Common myeloid progenitor, CD34-positive (primary cell): Measurements from ENCODE around the gene PLK5.
A peak's percentile ranks its signal among the peaks of the same experiment; 100 is the strongest.
"Not testable (repeated sequence)": the region's sequence is repeated elsewhere in the genome, so short reads cannot be mapped to it uniquely, and the experiment has no call there.

Experiments
- CTCF ChIA-PET: fragments of 350-600 bp; sonication (Branson Sonifier 250); formaldehyde crosslinking; loops from one replicate; lab custom pipeline; 2021; ENCODE audit warnings: antibody characterized with exemption; lab: Charles Lee
- POLR2A ChIA-PET: fragments of 350-600 bp; sonication (Branson Sonifier 250); formaldehyde crosslinking; loops from one replicate; lab custom pipeline; 2021; ENCODE audit warnings: antibody characterized with exemption; lab: Charles Lee
- DNase-seq, 3 donors: peaks; one replicate each; pipeline versions ENCODE4 v3.0.0 to v3.0.0-alpha.2; 2013
- H3K27ac ChIP-seq, 2 experiments: 1 replicate in 1 of 2; 2 replicates in 1 of 2; pipeline ENCODE4 v1.7.0; 2013; ENCODE audit warnings: inconsistent platforms in 2 of 2, low read length in 2 of 2, mild to moderate bottlenecking in 2 of 2, low read depth in 1 of 2, moderate library complexity in 1 of 2; ENCODE audit not compliant: severe bottlenecking in 2 of 2, insufficient read depth in 1 of 2, poor library complexity in 1 of 2
- H3K27me3 ChIP-seq, 5 experiments: replicated peaks in 2 of 5; 1 replicate in 3 of 5; 2 replicates in 2 of 5; pipeline versions ENCODE4 v1.6.1 to v1.7.0; 2013; ENCODE audit warnings: low read length in 4 of 5, mild to moderate bottlenecking in 2 of 5, moderate library complexity in 2 of 5, inconsistent platforms in 1 of 5; ENCODE audit not compliant: insufficient read depth in 5 of 5, control insufficient read depth in 4 of 5
- H3K36me3 ChIP-seq, 4 experiments: 1 replicate in 2 of 4; 2 replicates in 2 of 4; pipeline versions ENCODE4 v1.6.1 to v1.7.0; 2013; ENCODE audit warnings: low read length in 3 of 4, control low read depth in 1 of 4, mild to moderate bottlenecking in 1 of 4; ENCODE audit not compliant: control insufficient read depth in 4 of 4, insufficient read depth in 4 of 4
- H3K4me1 ChIP-seq, 4 experiments: 1 replicate in 3 of 4; 2 replicates in 1 of 4; pipeline versions ENCODE4 v1.6.1 to v1.7.1; 2013; ENCODE audit warnings: low read length in 3 of 4, mild to moderate bottlenecking in 3 of 4, control low read depth in 1 of 4, inconsistent platforms in 1 of 4, moderate library complexity in 1 of 4; ENCODE audit not compliant: control insufficient read depth in 4 of 4, insufficient read depth in 4 of 4; ENCODE audit errors: control extremely low read depth in 1 of 4
- H3K4me3 ChIP-seq, 7 experiments: 1 replicate in 4 of 7; 2 replicates in 3 of 7; pipeline versions ENCODE4 v1.5.1 to v1.7.0; 2013; ENCODE audit warnings: mild to moderate bottlenecking in 7 of 7, low read length in 6 of 7, moderate library complexity in 6 of 7, inconsistent platforms in 2 of 7, low read depth in 2 of 7, control low read depth in 1 of 7; ENCODE audit not compliant: insufficient read depth in 4 of 7, control insufficient read depth in 1 of 7; ENCODE audit errors: extremely low read depth in 1 of 7
- H3K9me3 ChIP-seq, 5 experiments: 1 replicate in 4 of 5; 2 replicates in 1 of 5; pipeline versions ENCODE4 v1.6.1 to v1.7.1; 2013; ENCODE audit warnings: low read length in 4 of 5, mild to moderate bottlenecking in 2 of 5, inconsistent platforms in 1 of 5, low read depth in 1 of 5, moderate library complexity in 1 of 5; ENCODE audit not compliant: control insufficient read depth in 4 of 5, insufficient read depth in 2 of 5; ENCODE audit errors: control extremely low read depth in 1 of 5
- WGBS: methylation state at CpG from one replicate; pipeline ENCODE4 v1.1.5; 2013; ENCODE audit not compliant: insufficient coverage; 5-methylcytosine and 5-hydroxymethylcytosine counted together

The PLK5 gene

DNA sequence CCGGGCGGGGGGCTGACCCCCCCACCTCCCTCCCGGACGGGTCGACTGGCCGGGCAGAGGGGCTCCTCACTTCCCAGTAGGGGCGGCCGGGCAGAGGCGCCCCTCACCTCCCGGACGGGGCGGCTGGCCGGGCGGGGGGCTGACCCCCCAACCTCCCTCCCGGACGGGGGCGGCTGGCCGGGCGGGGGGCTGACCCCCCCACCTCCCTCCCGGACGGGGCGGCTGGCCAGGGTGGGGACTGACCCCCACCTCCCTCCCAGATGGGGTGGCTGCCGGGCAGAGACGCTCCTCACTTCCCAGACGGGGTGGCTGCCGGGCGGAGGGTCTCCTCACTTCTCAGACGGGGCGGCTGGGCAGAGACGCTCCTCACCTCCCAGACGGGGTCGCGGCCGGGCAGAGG lies 24.6 kb upstream of the PLK5 start:
- Histone ChIP-seq H3K27me3 (peaks cover 0 to 22% (median 7%) of the 10 kb centered on the region in 5 experiments), H3K4me1 (peaks cover 0 to 11% (median 7%) of the 10 kb centered on the region in 4 experiments)
- POLR2A ChIA-PET, CTCF ChIA-PET, H3K27ac ChIP-seq, H3K4me3 ChIP-seq, H3K9me3 ChIP-seq, H3K36me3 ChIP-seq, DNase-seq: not testable (repeated sequence)
- WGBS = 90% methylated on average over 4 of the region's 34 CpGs

DNA sequence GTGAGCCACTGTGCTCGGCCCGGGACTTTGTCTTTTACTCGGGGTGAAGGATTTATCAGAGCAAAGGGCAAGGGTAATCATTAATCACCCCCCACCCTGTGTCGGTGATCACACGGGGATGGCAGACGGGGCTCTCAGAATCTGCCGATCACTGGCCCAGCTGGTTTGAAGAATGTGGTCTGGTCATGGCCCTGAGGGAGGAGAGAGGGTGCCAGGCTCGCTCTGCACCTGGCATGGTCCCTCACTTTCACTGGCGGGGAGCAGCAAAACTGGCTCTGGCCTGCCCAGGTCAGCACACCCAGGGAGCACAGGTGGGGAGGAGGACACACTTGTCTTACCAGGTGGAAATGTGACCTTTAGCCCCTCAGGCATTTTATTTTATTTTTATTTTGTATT lies 22.7 kb upstream of the PLK5 start:
- peaks cover 0 to 38% (median 7%) of the 10 kb centered on the region in 5 experiments for H3K27me3 ChIP-seq
- no peaks in the 10 kb centered on the region for H3K36me3 ChIP-seq
- H3K4me1 ChIP-seq = peaks cover 0 to 11% (median 7%) of the 10 kb centered on the region in 4 experiments
- H3K27ac ChIP-seq = no peak overlapping the region
- WGBS = 60% methylated on average over 1 of the region's 9 CpGs
- ChIA-PET POLR2A (no interaction called here), CTCF (interaction anchor here (0.9 to 1.5 kb wide), 2 partner anchors 8 to 264 kb away, joined by 3 read pairs; no protein-coding TSS in a partner anchor)
- H3K4me3 ChIP-seq = no peak overlapping the region
- DNase-seq = no peak
- H3K9me3 ChIP-seq = no peaks in the 10 kb centered on the region

DNA sequence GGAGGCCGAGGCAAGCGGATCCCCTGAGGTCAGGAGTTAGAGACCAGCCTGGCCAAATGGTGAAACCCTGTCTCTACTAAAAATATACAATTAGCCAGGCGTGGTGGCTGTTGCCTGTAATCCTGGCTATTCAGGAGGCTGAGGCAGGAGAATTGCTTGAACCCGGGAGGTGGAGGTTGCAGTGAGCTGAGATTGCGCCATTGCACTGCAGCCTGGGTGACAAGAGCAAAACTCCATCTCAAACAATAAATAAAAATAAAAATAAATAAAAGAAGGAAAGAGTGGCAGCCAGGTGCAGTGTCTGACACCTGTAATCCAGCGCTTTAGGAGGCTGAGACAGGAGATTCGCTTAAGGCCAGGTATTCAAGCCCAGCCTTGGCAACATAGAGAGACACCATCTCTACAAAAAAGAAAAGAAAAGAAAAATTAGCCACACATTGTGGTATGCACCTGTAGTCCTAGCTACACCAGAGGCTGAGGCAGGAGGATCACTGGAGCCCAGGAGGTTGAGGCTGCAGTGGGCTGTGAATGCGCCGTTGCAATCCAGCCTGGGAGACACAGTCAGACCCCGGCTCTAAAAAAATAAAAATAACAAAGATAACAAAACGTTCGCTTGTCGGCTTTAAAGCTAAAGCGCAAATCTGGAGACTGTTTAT lies 21.3 kb upstream of the PLK5 start:
- Histone ChIP-seq H3K27ac (no peak overlapping the region), H3K4me3 (no peak overlapping the region), H3K4me1 (peaks cover 0 to 15% (median 9%) of the 10 kb centered on the region in 4 experiments), H3K9me3 (no peaks in the 10 kb centered on the region), H3K36me3 (no peaks in the 10 kb centered on the region), H3K27me3 (peaks cover 0 to 39% (median 7%) of the 10 kb centered on the region in 5 experiments)
- 71% methylated on average over 10 of the region's 14 CpGs for WGBS
- ChIA-PET POLR2A (no interaction called here), CTCF (no interaction called here)
- DNase-seq = no peak

DNA sequence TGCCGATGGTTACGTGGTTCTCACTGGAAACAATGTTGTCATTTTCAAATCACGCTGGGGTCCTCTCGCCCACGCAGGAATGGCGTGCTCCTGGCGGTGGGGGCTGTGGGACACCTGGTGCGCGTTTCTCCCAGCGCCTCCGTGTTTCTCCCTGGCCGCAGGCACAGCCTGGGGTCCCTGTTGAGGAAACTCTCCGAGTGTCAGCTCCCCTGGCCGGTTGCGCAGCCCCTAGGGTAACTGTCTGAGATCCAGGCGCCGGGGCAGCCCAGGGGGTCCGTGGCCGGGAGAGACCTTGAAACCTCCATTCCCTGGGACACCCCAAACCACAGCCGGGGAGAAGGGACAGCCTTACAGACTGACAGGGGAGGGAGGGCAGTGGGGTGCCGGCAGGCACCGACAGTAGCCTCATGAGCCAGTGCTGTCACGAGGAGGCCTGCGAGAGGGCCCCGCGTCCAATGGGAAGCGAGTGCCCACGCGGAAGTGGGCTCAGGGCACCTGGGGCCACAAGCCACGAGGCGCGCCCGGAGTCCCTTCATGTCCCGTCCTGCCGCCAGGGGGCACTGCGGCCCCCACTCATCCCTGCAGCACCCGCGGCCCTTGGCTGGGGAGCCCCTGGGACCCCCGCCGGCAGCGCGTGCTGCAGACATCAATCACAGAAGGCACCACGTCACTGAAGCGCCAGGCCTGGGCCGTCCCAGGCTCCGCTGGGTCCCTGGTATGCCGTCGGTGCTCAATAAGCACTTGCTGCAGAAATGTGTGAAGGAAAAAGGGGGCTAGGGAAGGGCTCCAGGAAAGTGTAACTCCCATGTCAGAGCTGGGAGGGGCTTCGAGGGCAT lies 20.6 kb upstream of the PLK5 start:
- Histone ChIP-seq H3K36me3 (no peaks in the 10 kb centered on the region), H3K4me1 (peaks cover 0 to 19% (median 13%) of the 10 kb centered on the region in 4 experiments), H3K27me3 (peaks cover 0 to 39% (median 7%) of the 10 kb centered on the region in 5 experiments), H3K27ac (no peak overlapping the region), H3K9me3 (no peaks in the 10 kb centered on the region), H3K4me3 (peak overlapping the region in 1 of 7 experiments; percentile 34)
- 7% methylated on average over 49 of the region's 49 CpGs for WGBS
- ChIA-PET POLR2A (no interaction called here), CTCF (interaction anchor here (1.0 kb wide), 1 partner anchor 37 kb away, joined by 3 read pairs; no protein-coding TSS in a partner anchor)
- peak; percentile 53 to 72 (median 69) for DNase-seq

DNA sequence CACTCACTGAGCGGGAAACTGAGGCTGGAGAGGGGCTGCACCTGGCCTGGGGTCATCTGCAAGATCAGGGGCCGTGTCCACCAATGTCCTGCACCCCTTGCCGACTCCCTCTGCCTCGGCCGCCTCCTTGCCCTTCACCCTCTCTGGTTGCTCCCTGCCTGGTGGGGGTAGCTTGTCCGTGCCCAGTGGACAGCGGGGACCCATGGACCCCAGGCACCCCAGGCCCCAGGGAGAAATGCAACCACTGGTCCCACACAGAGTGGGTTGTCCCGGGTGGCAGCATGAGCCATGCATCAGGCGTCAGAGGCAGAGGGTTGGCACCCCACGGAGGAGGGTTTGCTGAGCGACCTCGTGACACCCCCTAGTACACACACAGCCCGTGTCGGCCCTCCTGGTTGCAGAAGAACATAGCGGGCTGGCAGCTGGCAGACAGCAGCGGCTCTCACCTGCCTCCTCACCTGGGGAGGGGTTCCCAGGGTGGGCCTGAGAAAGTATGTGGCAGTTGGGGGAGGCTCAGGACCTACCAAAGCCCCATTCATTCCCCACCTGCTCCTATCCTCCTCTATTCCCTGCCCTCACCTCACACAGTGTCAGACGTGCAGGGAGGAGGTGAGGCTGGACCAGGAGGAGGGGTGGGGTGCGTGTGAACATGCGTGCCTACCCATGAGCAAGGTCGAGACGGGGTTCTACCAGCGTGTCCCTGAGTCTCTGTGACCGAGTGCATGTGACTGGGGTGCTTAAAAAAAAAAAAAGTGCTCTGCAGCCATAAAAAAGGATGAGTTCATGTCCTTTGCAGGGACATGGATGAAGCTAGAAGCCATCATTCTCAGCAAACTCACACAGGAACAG lies 19.7 kb upstream of the PLK5 start:
- peaks cover 0 to 22% (median 16%) of the 10 kb centered on the region in 4 experiments for H3K4me1 ChIP-seq
- peak overlapping the region in 1 of 7 experiments; percentile 34 for H3K4me3 ChIP-seq
- 58% methylated on average over 19 of the region's 23 CpGs for WGBS
- ChIA-PET POLR2A (no interaction called here), CTCF (interaction anchor here (0.6 to 1.0 kb wide), 2 partner anchors 38 to 287 kb away, joined by 3 to 4 read pairs; no protein-coding TSS in a partner anchor)
- H3K36me3 ChIP-seq = no peaks in the 10 kb centered on the region
- H3K27ac ChIP-seq = no peak overlapping the region
- DNase-seq = no peak
- H3K27me3 ChIP-seq = peaks cover 0 to 40% (median 7%) of the 10 kb centered on the region in 5 experiments
- no peaks in the 10 kb centered on the region for H3K9me3 ChIP-seq

DNA sequence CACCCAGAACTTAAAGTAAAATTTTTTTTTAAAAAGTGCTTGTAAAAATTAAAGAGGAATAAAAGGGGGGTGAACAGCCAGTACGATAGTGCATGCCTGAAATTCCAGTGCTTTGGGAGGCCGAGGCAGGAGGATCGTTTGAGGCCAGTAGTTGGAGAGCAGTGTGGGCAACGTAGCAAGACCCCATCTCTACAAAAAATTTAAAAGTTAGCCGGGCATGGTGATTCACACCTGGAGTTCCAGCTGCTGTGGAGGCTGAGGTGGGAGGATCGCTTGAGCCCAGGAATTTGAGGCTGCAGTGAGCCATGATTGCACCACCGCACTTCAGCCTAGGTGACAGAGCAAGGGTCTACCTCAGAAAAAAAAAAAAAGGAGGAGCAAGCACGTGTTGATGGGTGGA lies 18.9 kb upstream of the PLK5 start:
- 83% methylated on average over 7 of the region's 8 CpGs for WGBS
- H3K27ac ChIP-seq = no peak overlapping the region

More for the DNA sequence above, 18.9 kb upstream of the PLK5 start:
- POLR2A ChIA-PET = no interaction called here
- no peak for DNase-seq
- H3K9me3 ChIP-seq = no peaks in the 10 kb centered on the region
- peaks cover 0 to 46% (median 14%) of the 10 kb centered on the region in 5 experiments for H3K27me3 ChIP-seq
- CTCF ChIA-PET = no interaction called here
- H3K4me3 ChIP-seq = no peak overlapping the region
- H3K4me1 ChIP-seq = peaks cover 0 to 22% (median 16%) of the 10 kb centered on the region in 4 experiments
- no peaks in the 10 kb centered on the region for H3K36me3 ChIP-seq
